GM18868 (cell line): ENCODE results near the gene LRRTM2.
"Not testable (repeated sequence)": the region's sequence is repeated elsewhere in the genome, so short reads cannot be mapped to it uniquely, and the experiment has no call there.

ENCODE experiments used
- ATAC-seq: cut with Tn5 transposase; IDR thresholded peaks from one replicate; pipeline ENCODE4 v1.9.1; 2021; ENCODE audit warnings: mild to moderate bottlenecking, moderate library complexity; ENCODE audit not compliant: unreplicated experiment

LRRTM2 gene

DNA sequence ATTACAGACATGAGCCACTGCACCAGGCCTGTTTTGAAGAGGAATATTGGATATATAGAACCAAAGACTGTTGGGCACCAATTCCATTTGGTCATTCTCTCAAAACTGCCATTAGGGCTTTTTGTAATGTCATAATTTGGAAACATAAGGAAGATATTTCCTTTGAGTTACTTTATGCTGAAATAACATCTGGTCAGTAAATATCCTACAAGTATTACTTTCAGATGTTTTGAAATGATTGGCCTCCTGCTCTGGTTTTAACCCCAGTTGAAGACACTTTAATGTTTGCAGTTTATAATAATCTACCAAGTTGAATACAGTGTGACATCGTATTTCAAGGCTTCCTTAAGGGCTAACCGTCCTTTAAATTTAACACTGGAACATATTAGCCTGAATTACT is 33.6 kb downstream of the LRRTM2 start:
- no peak for ATAC-seq

DNA sequence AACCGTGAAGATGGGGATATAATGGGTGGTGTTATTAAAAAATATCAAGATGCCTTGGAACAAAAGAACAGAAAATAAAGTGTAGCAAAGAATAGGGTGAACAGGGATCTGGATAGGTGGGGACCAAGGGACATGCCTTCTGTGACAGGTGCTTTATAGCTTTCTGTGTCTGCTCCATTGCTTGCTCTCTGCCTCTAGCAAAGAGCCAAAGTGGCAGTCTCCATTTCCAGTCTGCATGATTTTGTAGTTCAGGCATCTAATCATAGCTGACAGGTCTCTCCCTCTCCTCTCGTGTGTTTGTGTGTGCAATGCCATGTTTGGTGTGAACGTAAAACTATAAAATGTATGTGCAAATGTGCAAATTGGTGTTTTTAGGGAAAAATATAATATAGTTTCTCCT is 35.0 kb downstream of the LRRTM2 start:
- no peak for ATAC-seq

DNA sequence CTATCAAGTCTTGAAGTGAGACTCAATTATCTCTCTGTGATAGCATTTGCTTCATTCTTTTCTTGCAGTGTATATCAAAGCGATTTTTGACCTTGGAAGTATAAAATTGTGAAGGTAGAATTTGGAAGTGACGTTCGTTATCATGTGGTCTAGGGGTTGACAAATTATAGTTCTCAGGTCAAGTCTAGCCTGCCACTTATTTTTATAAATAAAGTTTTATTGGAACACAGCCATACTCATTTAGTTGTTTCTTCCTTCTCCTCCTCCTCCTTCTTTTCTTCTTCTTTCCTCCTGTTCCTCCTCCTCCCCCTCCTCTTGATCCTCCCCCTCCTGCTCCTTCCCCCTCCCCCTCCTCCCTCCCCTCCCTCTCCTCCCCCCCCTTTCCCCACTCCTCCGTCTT is 38.0 kb downstream of the LRRTM2 start:
- ATAC-seq, result no peak

DNA sequence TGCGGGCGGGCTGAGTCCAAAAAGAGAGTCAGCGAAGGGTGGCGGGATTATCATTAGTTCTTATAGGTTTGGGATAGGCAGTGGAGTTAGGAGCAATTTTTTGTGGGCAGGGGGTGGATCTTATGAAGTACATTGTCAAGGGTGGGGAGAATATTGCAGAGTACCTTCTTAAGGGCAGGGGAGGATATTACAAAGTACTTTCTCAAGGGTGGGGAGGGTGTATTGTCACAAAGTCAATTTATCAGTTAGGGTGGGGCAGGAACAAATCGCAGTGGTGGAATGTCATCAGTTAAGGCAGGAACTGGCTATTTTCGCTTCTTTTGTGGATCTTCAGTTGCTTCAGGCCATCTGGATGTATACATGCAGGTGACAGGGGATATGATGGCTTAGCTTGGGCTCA is 40.3 kb downstream of the LRRTM2 start:
- ATAC-seq, result not testable (repeated sequence)

DNA sequence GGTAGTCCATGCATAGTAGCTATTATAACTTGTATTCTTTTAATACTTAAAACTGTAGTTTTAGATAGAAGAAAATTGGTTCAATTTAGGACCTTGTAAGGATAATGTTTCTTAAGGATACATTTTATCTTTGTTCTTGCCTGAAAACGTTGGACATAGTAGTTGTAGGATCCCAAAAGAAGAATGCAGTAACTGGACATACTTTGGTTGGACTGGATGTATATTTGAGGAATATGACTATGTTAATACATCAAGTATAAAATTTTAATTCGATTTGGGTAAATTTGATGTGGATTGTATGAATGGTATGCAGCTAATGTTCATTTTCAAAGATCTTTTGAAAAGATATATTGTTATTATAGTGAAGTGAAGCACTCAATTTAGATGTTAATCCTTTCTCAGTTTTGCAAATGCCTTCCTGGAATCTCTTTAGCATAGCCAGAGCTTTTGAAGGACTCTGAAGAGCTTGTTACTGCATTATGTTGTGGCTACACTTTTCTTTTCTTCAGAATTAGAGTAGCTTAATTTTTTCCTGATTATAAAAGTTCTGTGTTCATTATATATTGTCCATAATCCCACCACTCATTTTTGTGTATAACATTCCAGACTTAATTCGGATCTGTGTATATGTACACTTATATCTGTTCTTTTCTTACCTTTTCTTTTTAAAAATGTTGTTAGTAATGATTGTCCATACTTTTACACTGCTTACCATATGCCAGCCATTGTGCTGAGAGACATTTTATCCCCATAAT is 41.2 kb downstream of the LRRTM2 start:
- ATAC-seq, result no peak

DNA sequence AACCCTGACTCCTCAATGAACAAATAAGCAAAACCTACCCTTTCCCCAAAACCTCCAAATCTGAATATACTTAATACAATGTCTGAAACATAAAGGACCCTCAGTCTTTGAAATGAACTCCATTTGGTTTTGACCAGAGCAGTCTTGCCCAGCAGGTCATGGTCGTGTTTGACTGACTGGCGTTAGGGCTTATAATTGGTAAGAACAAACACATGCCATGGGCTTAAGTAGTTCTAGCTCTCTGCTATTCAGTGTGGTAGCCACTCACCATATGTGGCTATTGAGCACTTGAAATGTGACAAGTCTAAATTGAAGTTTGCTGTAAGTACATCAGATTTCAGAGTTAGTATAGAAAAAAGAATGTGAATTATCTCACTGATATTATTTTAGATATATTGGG is 42.1 kb downstream of the LRRTM2 start:
- ATAC-seq, result no peak

DNA sequence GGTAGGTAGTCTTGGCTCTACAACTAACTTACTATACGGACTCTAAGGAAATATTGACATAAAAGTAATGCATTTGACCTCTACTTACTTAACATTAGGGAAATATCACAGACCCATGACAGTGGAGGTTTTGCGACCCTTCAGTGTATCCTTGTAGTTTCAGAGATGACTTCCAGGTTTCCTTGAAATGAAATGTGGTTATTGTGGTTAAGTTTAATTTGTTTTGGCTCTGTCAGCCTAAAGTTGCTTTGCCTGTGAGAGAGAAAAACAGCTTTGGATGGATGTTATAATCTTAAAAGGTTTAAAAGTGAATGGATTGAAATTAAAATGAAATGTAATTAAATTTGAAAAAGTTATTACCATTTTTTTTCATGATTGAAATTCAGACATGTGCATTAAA is 42.9 kb downstream of the LRRTM2 start:
- ATAC-seq, result no peak

DNA sequence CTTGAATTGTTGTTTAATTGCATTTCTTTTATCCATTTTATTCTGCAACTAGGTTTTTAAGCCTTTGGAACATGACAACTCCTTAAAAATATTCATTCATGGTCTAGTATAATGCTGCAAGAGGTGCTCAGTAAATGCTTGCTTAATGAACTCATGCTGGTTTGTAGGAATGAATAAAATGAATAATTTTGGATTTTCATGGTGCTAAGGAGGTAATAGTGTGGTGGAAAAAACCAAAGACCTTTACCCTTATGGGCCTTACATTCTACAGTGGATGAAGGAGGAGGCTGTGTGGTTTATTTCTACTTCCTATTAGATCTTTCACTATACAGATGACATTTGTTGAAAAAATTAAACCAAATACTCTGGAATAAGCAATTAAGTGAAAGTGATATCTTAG is 43.4 kb downstream of the LRRTM2 start:
- no peak for ATAC-seq

DNA sequence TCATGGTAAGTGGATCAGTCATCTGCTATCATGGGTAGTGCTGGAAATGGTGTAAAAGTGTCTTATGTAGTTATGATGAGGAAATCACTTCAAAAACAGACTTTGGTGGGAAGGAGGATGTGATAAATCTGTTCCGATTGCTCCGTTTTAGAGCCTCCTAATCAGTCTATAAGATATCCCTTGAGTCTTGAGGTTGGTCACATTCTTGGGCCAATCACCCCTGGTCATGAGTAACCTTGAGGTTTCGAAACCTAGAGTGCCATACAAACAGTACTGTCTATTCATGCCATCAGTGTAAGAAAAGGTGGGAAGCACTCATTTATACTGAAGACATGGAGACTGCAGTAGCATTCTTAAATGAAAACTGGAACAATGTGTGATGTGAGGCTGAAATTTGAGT is 45.8 kb downstream of the LRRTM2 start:
- ATAC-seq, result no peak

DNA sequence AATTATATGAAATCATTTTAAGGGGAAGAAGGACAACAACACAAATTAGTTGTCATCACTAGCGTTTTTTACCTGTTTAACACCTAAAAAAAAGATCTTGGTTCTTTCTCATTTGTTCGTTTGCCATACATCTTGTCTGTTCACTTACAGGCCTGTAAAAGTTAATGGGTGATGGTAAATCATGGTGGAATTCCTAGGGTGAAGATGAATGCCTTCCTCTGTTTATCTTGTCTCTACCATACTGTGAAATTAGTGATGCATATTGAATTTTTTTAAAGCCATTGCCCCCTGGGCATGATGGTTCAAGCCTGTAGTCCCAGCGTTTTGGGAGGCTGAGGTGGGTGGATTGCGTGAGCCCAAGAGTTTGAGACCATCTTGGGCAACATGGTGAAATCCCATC is 46.6 kb downstream of the LRRTM2 start:
- no peak for ATAC-seq

DNA sequence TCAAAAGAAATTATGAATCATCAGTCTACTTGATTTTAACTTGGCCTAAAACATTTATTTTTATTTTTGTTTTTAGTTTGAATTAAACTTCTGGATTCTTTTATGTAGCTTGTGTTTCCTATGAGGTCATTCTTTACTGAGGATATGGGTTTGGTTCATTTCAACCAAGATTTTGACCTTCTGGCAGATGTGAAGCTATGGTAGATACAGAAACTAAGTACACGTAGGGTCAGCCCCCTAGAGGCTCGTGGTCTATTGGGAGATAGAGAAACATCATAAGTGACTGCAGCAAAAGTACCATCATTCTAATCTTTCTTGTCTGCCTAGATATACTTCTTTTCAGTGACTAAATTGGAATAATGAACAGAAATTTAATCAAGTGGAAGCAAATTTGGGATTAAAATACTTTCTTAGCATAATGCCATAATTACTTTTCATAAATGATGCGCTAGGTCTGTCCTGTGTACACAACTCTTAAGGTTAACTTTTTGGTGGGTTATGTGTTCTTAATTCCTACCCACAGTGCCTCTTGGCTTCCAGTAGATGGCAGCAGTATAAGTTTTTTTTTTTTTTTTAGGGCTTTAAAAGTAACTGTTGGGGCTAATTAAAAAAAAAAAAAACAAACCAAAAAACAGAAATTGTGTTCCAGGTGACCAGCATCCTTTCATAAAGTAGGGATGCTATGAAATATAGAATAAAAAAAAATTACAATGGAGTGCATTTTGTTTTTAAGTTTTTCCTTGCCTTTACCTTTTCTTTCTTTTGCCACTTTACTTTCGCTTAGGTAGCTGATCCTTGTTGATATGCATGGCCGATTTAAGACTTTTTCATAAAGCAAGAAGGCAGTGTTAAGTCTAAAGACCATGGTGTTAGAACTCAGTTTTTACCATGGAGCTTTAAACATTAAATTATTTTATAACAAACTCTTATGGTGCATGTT is 49.9 kb downstream of the LRRTM2 start:
- peak; percentile 50 for ATAC-seq

DNA sequence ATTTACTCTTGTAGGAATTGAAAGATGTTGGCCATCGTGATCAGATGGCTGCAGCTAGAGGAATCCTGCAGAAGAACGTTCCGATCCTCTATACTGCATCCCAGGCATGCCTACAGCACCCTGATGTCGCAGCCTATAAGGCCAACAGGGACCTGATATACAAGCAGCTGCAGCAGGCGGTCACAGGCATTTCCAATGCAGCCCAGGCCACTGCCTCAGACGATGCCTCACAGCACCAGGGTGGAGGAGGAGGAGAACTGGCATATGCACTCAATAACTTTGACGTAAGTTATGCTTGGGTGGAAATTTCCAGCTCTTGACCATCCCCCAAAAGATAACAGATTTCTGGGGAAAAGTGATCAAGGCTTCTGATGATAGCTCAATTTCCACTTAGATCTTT is 50.6 kb downstream of the LRRTM2 start:
- ATAC-seq, result no peak

DNA sequence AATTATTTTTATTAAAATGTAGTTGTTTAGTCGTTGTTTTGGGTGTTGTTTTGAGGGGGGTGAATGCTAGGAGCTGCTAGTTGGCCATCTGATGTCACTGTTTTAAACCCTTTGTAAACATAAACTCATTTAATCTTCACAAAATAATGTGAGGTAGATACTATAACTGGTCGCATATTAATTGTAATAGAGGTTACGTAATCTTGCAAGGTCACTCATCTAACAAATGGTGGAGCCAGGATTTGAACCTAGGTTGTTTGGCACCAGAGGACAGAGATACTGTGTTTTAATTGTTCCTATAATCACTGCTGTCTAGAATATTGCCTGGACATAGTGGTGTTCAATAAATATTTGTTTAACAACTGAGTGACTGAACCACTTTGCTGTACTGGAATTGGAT is 54.4 kb downstream of the LRRTM2 start:
- no peak for ATAC-seq

DNA sequence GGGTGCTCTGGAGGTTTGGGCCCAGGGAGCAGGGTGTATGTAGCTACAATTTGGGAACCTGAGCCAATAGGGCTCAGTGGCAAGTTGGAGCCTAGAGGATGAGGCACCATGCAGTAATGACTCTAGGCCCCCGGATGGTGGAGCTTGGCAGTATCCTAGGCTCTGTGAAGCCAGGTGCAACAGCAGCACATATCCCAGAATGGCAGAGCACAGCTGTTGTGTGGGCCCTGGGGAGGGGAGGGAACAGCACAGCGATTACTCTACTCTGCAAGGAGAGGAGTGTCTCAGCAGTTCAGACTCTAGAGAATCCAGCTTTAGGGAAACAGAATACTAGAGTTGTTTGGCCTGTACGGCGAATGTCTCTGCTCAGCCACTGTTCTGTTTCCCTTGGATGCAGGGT is 56.1 kb downstream of the LRRTM2 start:
- no peak for ATAC-seq
